RWPE1 (cell line): ENCODE data around the gene FAT2.

ENCODE experiments used
- CTCF ChIA-PET: fragments of 350-600 bp; sonication (Branson Sonifier 250); formaldehyde crosslinking; extraction: SDS; loops from one replicate; lab custom pipeline; 2021; lab: Yijun Ruan, JAX
- POLR2A ChIA-PET: fragments of 400-600 bp; formaldehyde crosslinking; extraction: SDS; loops from one replicate; lab custom pipeline; 2020; ENCODE audit warnings: antibody characterized with exemption; ENCODE audit not compliant: low non-redundant PET; lab: Yijun Ruan, JAX
- DNase-seq: peaks from one replicate; pipeline ENCODE4 v3.0.0; 2012; ENCODE audit warnings: low spot score
- H3K27ac ChIP-seq: fragments of 450-650 bp; 2 replicates; pipeline ENCODE4 v1.5.1; 2017
- TF ChIP-seq, protein P1 (sequence below): fragments of 450-650 bp; conservative IDR thresholded peaks from 2 replicates; pipeline ENCODE4 v1.5.1; 2017; ENCODE audit warnings: low read depth, mild to moderate bottlenecking

The FAT2 gene

DNA sequence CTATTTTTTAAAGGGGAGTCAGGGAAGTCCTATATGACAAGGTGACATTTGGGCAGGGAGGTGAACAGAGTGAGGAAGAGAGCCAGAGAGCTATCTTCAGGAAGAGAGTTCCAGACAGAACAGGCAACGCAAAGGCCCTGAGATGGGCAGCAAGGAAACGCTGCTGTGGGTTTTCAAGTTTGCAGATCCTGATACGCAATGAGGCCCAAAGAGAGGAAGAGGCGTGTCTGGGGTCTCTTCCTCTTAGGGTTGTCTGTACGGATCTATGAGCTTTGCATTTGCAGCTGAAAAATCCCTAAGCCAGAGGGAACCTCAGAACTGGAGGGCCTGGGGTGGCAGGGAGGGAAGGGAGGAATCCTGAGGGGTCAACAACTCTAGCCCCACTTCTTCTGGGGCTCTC, 13.6 kb downstream of the FAT2 start:
- ChIA-PET CTCF (interaction anchor here (0.6 to 1.2 kb wide), 2 partner anchors 74 to 170 kb away, joined by 3 to 7 read pairs; no protein-coding TSS in a partner anchor), POLR2A (no interaction called here)
- TF ChIP-seq, protein P1, sequence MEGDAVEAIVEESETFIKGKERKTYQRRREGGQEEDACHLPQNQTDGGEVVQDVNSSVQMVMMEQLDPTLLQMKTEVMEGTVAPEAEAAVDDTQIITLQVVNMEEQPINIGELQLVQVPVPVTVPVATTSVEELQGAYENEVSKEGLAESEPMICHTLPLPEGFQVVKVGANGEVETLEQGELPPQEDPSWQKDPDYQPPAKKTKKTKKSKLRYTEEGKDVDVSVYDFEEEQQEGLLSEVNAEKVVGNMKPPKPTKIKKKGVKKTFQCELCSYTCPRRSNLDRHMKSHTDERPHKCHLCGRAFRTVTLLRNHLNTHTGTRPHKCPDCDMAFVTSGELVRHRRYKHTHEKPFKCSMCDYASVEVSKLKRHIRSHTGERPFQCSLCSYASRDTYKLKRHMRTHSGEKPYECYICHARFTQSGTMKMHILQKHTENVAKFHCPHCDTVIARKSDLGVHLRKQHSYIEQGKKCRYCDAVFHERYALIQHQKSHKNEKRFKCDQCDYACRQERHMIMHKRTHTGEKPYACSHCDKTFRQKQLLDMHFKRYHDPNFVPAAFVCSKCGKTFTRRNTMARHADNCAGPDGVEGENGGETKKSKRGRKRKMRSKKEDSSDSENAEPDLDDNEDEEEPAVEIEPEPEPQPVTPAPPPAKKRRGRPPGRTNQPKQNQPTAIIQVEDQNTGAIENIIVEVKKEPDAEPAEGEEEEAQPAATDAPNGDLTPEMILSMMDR: no peak
- no peak for DNase-seq
- peak overlapping the region; percentile 65 for H3K27ac ChIP-seq

DNA sequence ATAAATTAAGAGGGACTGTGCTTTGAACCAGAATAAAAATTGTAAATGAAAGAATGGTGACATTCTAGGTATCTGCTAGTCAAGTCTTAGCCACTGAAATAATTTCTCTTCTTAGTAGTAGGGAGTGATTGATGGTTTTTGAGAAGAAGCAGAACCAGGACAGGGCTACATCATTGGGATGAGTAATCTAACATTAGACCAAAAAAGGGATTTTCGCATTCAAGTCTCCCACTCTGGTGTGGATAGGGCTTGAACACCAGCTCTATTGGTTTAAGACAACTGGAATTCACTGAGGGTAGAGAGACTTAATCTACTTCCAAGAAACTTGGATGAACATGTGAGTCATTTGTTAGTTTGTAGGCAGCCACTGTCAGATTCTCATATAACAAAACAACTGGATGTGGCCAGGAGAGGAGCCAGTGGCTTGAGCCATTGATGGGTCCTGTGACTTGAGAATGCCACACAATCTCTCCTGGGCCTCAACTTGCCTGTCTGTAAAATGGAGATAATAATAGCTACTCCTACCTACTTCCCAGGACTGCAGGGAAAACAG, 16.6 kb downstream of the FAT2 start:
- TF ChIP-seq, protein P1: no peak
- ChIA-PET POLR2A (no interaction called here), CTCF (interaction anchor here (0.6 to 1.2 kb wide), 3 partner anchors 76 to 84 kb away, joined by 3 to 5 read pairs (median 3); no protein-coding TSS in a partner anchor)
- no peak for DNase-seq
- 0 out of 2 replicates have a peak overlapping the region, but pooled peaks have one; percentile 94 for H3K27ac ChIP-seq

DNA sequence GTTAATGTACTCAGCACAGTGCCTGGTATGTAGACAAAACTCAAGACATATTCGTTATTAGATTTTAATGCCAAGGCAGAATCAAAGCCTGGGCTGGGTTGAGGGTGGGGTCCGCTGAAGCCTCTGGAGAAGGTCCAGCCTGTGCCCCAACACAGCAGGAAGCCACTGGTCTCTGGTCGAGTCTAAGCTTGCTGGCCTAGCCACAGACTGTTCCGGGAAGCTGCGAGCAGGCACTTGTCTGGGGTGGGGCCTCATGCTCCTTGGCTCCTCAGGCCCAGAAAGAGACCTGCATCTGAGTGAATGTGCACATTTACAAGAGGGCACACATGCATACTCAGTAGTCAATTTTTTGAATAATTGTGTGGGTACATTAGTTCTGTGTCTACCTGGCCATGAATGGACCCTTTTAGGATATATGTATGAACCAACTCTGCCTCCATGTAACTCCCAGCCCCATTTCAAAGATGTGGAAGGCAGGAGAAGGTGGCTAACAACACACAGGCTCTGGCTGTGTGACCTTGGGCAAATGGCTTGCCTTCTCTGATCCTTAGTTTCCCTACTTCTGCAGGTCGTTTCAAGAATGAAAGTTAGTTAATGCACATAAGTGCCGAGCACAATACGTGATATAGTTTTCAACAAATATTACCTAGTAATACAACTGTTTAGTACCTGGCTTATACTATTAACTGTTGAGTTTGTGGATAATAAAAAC, 18.3 kb downstream of the FAT2 start:
- peak overlapping the region; percentile 94 for H3K27ac ChIP-seq
- TF ChIP-seq, protein P1: no peak
- POLR2A ChIA-PET: interaction anchor here (0.6 to 1.5 kb wide), 5 partner anchors 9 to 94 kb away, joined by 4 to 6 read pairs (median 5); no protein-coding TSS in a partner anchor
- DNase-seq: peak; percentile 86
- CTCF ChIA-PET: interaction anchor here (0.5 to 6.0 kb wide), 3 partner anchors 79 to 1324 kb away, joined by 3 to 44 read pairs (median 3); no protein-coding TSS in a partner anchor

DNA sequence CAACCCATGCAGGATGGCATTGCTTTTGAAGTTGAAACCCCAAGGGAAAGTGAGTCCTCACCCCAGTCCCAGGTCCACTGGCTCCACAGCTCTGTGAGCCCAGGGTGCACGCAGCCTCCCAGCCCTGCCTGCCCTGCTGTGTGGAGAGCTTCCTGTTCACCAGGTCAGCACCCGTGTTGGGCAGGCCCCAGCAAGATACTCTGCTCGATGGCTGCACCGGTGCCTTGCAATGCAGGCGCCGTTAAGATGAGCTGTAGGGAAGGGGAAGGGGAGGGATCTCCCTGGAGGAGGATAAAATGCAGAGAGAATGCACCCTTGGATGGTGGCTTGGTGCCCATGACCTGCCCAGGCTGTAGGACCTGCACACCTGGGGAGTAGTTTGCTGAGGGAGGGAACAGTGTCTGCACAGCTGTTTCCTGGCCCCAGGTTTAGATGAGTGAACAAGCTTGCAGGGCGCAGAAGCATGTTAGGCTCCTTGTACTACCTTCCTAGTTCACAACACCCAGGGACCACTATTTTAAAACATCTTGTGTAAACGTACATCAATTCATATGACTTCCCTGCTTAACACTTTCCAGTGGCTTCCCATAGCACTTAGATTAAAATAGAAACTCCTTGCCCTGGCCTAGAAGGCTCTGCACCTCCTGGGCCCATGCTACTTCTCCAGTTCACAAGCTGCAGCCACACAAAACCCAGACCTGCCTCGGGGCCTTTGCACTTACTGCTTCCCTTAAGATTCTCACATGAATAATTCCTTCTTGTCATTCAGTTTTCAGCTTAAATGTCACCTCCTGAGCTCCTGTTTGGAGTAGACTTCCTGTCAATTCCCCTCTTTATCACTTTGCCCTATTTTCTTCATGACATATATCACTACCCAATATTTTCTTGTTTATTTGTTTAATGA, 19.6 kb downstream of the FAT2 start:
- DNase-seq: peak; percentile 74
- peak overlapping the region; percentile 94 for H3K27ac ChIP-seq
- CTCF ChIA-PET: interaction anchor here (0.6 to 6.0 kb wide), 7 partner anchors 38 to 171 kb away, joined by 3 to 44 read pairs (median 5); no protein-coding TSS in a partner anchor
- TF ChIP-seq, protein P1: no peak
- POLR2A ChIA-PET: interaction anchor here (0.9 to 1.6 kb wide), 10 partner anchors 10 to 63 kb away, joined by 3 to 7 read pairs (median 4); no protein-coding TSS in a partner anchor

DNA sequence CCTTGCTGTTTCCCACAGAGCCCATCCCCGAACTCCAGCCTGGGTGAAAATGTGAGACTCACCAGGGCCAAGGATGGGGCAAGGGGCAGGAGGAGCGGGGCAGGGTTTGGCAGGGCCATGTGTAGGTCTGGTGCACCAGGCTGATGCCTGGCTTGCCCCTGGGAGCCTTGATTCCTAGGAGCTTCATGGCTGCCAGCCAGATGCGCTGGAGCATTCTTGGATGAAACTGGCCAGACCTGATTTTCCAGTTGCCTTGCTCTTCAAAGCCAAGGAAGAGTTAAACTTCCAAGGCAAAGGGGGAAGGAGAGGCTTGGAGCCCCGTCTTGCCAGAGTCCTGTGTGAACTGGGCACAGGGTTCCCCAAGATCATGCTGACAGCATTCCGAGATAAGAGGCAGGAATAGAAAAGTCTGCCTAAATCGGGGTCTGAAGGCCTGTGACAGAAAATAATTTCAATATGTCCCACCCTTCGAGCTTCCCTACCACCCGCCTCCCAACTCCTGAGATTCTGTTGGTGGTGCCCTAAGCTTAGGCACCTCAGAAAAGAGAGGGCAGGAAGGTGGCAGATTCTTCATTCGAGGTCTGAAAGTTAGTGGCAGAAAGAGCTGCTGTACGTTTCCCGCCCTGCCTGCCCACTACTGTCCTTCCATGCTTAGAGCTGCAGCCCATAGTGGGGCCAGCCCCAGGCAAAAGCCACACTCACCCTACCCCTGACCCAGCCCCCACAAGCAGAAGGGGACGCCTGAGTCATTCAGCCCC, 20.4 kb downstream of the FAT2 start:
- peak; percentile 84 for DNase-seq
- CTCF ChIA-PET: interaction anchor here (0.6 to 6.0 kb wide), 8 partner anchors 39 to 172 kb away, joined by 3 to 44 read pairs (median 4); no protein-coding TSS in a partner anchor
- H3K27ac ChIP-seq: peak overlapping the region; percentile 94
- TF ChIP-seq, protein P1: no peak
- POLR2A ChIA-PET: interaction anchor here (0.9 to 1.6 kb wide), 8 partner anchors 10 to 63 kb away, joined by 3 to 7 read pairs (median 3); no protein-coding TSS in a partner anchor
